WTC11 (cell line): ENCODE data around the gene RELL1. TPM values are rescaled to one million over a fixed set of nuclear protein-coding genes. Genes with fewer than 3 reads are reported as not detected.

Experiments
- ATAC-seq: fragments of 200-7000 bp; cut with Tn5 transposase; 2 replicates; pipeline ENCODE4 v1.10.0; 2021; ENCODE audit warnings: mild to moderate bottlenecking, moderate library complexity
- CTCF ChIA-PET: fragments of 300-600 bp; sonication (Branson Sonifier 250); formaldehyde crosslinking; loops from one replicate; lab custom pipeline; 2021; ENCODE audit warnings: antibody characterized with exemption; lab: Charles Lee
- POLR2A ChIA-PET: fragments of 350-600 bp; sonication (Branson Sonifier 250); formaldehyde crosslinking; loops from one replicate; lab custom pipeline; 2021; ENCODE audit warnings: antibody characterized with exemption; lab: Charles Lee
- DNase-seq: peaks from one replicate; pipeline ENCODE4 v3.0.0; 2021; ENCODE audit warnings: low spot score
- H3K27ac Mint-ChIP-seq: 2 replicates; pipeline ENCODE4 v1.8.0; 2021; ENCODE audit warnings: mixed read lengths
- H3K27me3 Mint-ChIP-seq: 2 replicates; pipeline ENCODE4 v1.8.0; 2021; ENCODE audit warnings: low read depth, mild to moderate bottlenecking, moderate library complexity, mixed read lengths
- H3K36me3 Mint-ChIP-seq: 2 replicates; pipeline ENCODE4 v1.8.0; 2021; ENCODE audit warnings: mixed read lengths
- H3K4me1 Mint-ChIP-seq: 2 replicates; pipeline ENCODE4 v1.8.0; 2022; ENCODE audit warnings: mixed read lengths
- H3K4me3 Mint-ChIP-seq: 2 replicates; pipeline ENCODE4 v1.8.0; 2021; ENCODE audit warnings: mild to moderate bottlenecking, moderate library complexity, mixed read lengths
- H3K9me3 Mint-ChIP-seq: 2 replicates; pipeline ENCODE4 v1.8.0; 2021; ENCODE audit warnings: mixed read lengths
- CDX4 ChIP-seq: fragments of 250-450 bp; sonication (Bioruptor Pico); IDR thresholded peaks from 2 replicates; pipeline ENCODE4 v1.9.0; 2021; ENCODE audit warnings: moderate library complexity, mild to moderate bottlenecking, inconsistent platforms, borderline replicate concordance
- E2F1 ChIP-seq: sonication (generic); formaldehyde crosslinking; IDR thresholded peaks from 2 replicates; pipeline ENCODE4 v1.8.0; 2022; ENCODE audit warnings: mild to moderate bottlenecking, missing genetic modification reagents
- E2F4 ChIP-seq: sonication (generic); formaldehyde crosslinking; IDR thresholded peaks from 2 replicates; pipeline ENCODE4 v1.8.1; 2022; ENCODE audit warnings: low read depth, mild to moderate bottlenecking, moderate library complexity, missing genetic modification reagents, borderline replicate concordance
- ESRRA ChIP-seq: sonication (generic); formaldehyde crosslinking; IDR thresholded peaks from 2 replicates; pipeline ENCODE4 v1.8.1; 2022; ENCODE audit warnings: mild to moderate bottlenecking, missing genetic modification reagents, borderline replicate concordance
- ETV6 ChIP-seq: sonication (generic); formaldehyde crosslinking; IDR thresholded peaks from 2 replicates; pipeline ENCODE4 v1.8.1; 2022; ENCODE audit warnings: mild to moderate bottlenecking, missing genetic modification reagents
- HMGXB4 ChIP-seq: sonication (generic); formaldehyde crosslinking; IDR thresholded peaks from 2 replicates; pipeline ENCODE4 v1.8.1; 2023; ENCODE audit warnings: mild to moderate bottlenecking, moderate library complexity, missing genetic modification reagents
- IRF1 ChIP-seq: sonication (generic); formaldehyde crosslinking; IDR thresholded peaks from 2 replicates; pipeline ENCODE4 v1.8.0; 2023; ENCODE audit warnings: missing genetic modification reagents
- RORB ChIP-seq: fragments of 250-450 bp; sonication (Bioruptor Pico); IDR thresholded peaks from 2 replicates; pipeline ENCODE4 v1.9.0; 2021; ENCODE audit warnings: mild to moderate bottlenecking
- USF2 ChIP-seq: sonication (generic); formaldehyde crosslinking; IDR thresholded peaks from 2 replicates; pipeline ENCODE4 v1.8.1; 2023; ENCODE audit warnings: mild to moderate bottlenecking, missing genetic modification reagents, moderate library complexity
- ZBTB21 ChIP-seq: sonication (generic); formaldehyde crosslinking; IDR thresholded peaks from 2 replicates; pipeline ENCODE4 v1.8.1; 2023; ENCODE audit warnings: mild to moderate bottlenecking, missing genetic modification reagents, borderline replicate concordance
- ZMAT4 ChIP-seq: fragments of 250-450 bp; sonication (Bioruptor Pico); IDR thresholded peaks from 2 replicates; pipeline ENCODE4 v1.9.0; 2021; ENCODE audit warnings: mild to moderate bottlenecking
- ZNF396 ChIP-seq: fragments of 250-450 bp; sonication (Bioruptor Pico); IDR thresholded peaks from 2 replicates; pipeline ENCODE4 v1.8.0; 2021; ENCODE audit warnings: mild to moderate bottlenecking, moderate library complexity, borderline replicate concordance
- ZNF416 ChIP-seq: fragments of 250-450 bp; sonication (Bioruptor Pico); IDR thresholded peaks from 2 replicates; pipeline ENCODE4 v1.9.0; 2021; ENCODE audit warnings: mild to moderate bottlenecking, inconsistent platforms
- ZNF512 ChIP-seq: sonication (generic); formaldehyde crosslinking; IDR thresholded peaks from 2 replicates; pipeline ENCODE4 v1.8.1; 2022; ENCODE audit warnings: missing genetic modification reagents, borderline replicate concordance
- total RNA-seq: library from RNA; stranded (reverse); gene quantifications from 3 replicates; pipeline ENCODE4 v1.2.3, GENCODE V29; 2021

RELL1 gene
- total RNA-seq, 1 experiment from 2014 or later, result 14.4 TPM

GRCh38 chr4:37568489-37568888 lies 117.7 kb downstream of the RELL1 start:
- H3K36me3 Mint-ChIP-seq, result no peaks in the 10 kb centered on the region; the same call in 1 of the 2 replicates
- TF ChIP-seq E2F1 (CRISPR knock-in tag) (no peak), ZMAT4 (no peak), CDX4 (no peak), ZBTB21 (CRISPR knock-in tag) (no peak), USF2 (CRISPR knock-in tag) (no peak), ZNF416 (no peak), ZNF396 (CRISPR knock-in tag) (no peak), RORB (CRISPR knock-in tag) (no peak), IRF1 (no peak)
- no peak overlapping the region for H3K4me3 Mint-ChIP-seq
- peaks cover 7% of the 10 kb centered on the region; the same call in 1 of the 2 replicates for H3K4me1 Mint-ChIP-seq
- POLR2A ChIA-PET, result no interaction called here
- no peak overlapping the region for H3K27ac Mint-ChIP-seq
- CTCF ChIA-PET, result interaction anchor here (1.4 kb wide), 2 partner anchors 115 to 134 kb away, joined by 4 to 5 read pairs; a partner anchor contains a TSS
- DNase-seq, result no peak
- peaks cover 4% of the 10 kb centered on the region; the same call in 1 of the 2 replicates for H3K9me3 Mint-ChIP-seq
- no peak for ATAC-seq
- H3K27me3 Mint-ChIP-seq, result no peaks in the 10 kb centered on the region; the same call in 1 of the 2 replicates

GRCh38 chr4:37567836-37568235 lies 118.3 kb downstream of the RELL1 start:
- H3K9me3 Mint-ChIP-seq, result peaks cover 4% of the 10 kb centered on the region; the same call in 1 of the 2 replicates
- TF ChIP-seq ZNF512 (CRISPR knock-in tag), result no peak
- CTCF ChIA-PET, result interaction anchor here (1.4 kb wide), 1 partner anchor 133 kb away, joined by 4 read pairs; no protein-coding TSS in a partner anchor
- H3K36me3 Mint-ChIP-seq, result no peaks in the 10 kb centered on the region; the same call in 1 of the 2 replicates
- POLR2A ChIA-PET, result no interaction called here
- no peaks in the 10 kb centered on the region; the same call in 1 of the 2 replicates for H3K27me3 Mint-ChIP-seq
- H3K4me3 Mint-ChIP-seq, result no peak overlapping the region
- DNase-seq (no peak), ATAC-seq (no peak)
- peaks cover 7% of the 10 kb centered on the region; the same call in 1 of the 2 replicates for H3K4me1 Mint-ChIP-seq
- H3K27ac Mint-ChIP-seq, result no peak overlapping the region

GRCh38 chr4:37562592-37562991 lies 123.6 kb downstream of the RELL1 start:
- CTCF ChIA-PET, result no interaction called here
- H3K4me1 Mint-ChIP-seq, result peaks cover 12% of the 10 kb centered on the region

More at GRCh38 chr4:37562592-37562991, 123.6 kb downstream of the RELL1 start:
- no peak for ATAC-seq
- 0 out of 2 replicates have a peak, but pooled peaks cover 3% of the 10 kb centered on the region for H3K36me3 Mint-ChIP-seq
- no peak overlapping the region for H3K4me3 Mint-ChIP-seq
- POLR2A ChIA-PET, result no interaction called here
- peaks cover 4% of the 10 kb centered on the region for H3K27me3 Mint-ChIP-seq
- no peak for DNase-seq
- peaks cover 10% of the 10 kb centered on the region for H3K9me3 Mint-ChIP-seq
- no peak for TF ChIP-seq ESRRA
- no peak for TF ChIP-seq HMGXB4
- no peak for TF ChIP-seq ETV6 (CRISPR knock-in tag)
- TF ChIP-seq E2F4, result no peak
- H3K27ac Mint-ChIP-seq, result no peak overlapping the region
